Erythroblast (primary cell): ENCODE data around the gene PMPCA.
A peak's percentile ranks its signal among the peaks of the same experiment; 100 is the strongest.

Source experiments
- GATA1 ChIP-seq: IDR thresholded peaks from 2 replicates; pipeline ENCODE4 v1.6.1; 2011; ENCODE audit warnings: low read depth, mild to moderate bottlenecking, control low read depth, low read length, moderate library complexity
- POLR2A ChIP-seq: IDR thresholded peaks from 2 replicates; pipeline ENCODE4 v1.6.1; 2011; ENCODE audit warnings: mild to moderate bottlenecking, low read length

DNA sequence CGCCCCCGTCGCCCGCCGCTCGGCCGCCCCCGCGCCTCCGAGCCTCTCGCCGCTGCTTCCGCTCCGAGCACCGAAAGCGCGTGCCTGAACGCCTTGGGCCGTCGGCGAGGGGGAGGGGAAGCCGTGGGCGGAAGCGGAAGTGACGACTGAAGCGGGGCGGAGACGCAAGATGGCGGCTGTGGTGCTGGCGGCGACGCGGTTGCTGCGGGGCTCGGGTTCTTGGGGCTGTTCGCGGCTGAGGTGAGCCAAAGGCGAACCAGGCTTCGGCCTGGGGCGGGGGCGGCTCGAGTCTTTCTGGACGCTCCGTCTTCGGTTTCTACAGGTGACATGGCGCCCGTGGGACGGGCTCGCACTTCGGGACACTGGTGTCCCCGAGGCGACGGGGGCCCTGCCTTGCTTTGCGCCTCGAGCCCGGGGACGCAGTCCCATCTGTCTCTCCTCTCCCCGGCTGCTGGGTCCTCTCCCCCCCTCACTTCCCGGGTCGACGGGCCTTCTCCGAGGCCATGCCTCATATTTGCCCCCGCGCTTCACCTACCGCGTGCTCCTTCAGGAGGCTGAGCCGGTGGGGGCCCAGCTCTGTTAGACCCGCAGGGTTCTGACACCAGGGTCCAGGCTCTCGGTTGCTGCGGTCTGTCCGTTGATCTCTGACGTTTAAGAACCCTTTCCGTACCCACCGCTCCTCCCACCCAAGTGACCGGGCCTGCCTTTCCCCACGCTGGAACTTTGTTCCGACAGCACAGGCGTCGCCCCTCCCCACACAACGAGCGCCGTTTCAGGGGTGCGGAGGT lies at the start of gene PMPCA, which contains the start of gene ENTR1:
- TF ChIP-seq POLR2A (peak; percentile 86), GATA1 (no peak)
